GM12878 (cell line): ENCODE measurements around the gene OSBPL5.

Source experiments
- ATF7 ChIP-seq: fragments of 450-650 bp; IDR thresholded peaks from 2 replicates; pipeline ENCODE4 v1.6.1; 2016; ENCODE audit warnings: low read depth, mild to moderate bottlenecking
- ESRRA ChIP-seq: IDR thresholded peaks from 2 replicates; pipeline ENCODE4 v1.6.1; 2012; ENCODE audit warnings: mild to moderate bottlenecking, low read length, improper control_type of control experiment
- RAD51 ChIP-seq: fragments of 450-650 bp; IDR thresholded peaks from 2 replicates; pipeline ENCODE4 v1.6.1; 2016; ENCODE audit warnings: moderate library complexity, mild to moderate bottlenecking, inconsistent platforms
- SIN3A ChIP-seq: IDR thresholded peaks from 2 replicates; pipeline ENCODE4 v1.6.1; 2012; ENCODE audit warnings: low read depth, low read length, improper control_type of control experiment
- SREBF1 ChIP-seq: IDR thresholded peaks from 2 replicates; pipeline ENCODE4 v1.6.1; 2012; ENCODE audit warnings: mild to moderate bottlenecking, low read length
- STAT1 ChIP-seq: fragments of 450-650 bp; conservative IDR thresholded peaks from 2 replicates; pipeline ENCODE4 v1.6.1; 2014; ENCODE audit warnings: antibody characterized with exemption, mild to moderate bottlenecking
- TCF12 ChIP-seq: IDR thresholded peaks from 2 replicates; pipeline ENCODE4 v1.6.1; 2011; ENCODE audit warnings: low read depth, mild to moderate bottlenecking, low read length
- TF ChIP-seq, protein P1 (sequence below): IDR thresholded peaks from 2 replicates; pipeline ENCODE4 v1.6.1; 2011; ENCODE audit warnings: low read depth, low read length, improper control_type of control experiment, borderline replicate concordance
- TF ChIP-seq, protein P2 (sequence below): fragments of 150-350 bp; IDR thresholded peaks from 2 replicates; pipeline ENCODE4 v1.6.1; 2016; ENCODE audit warnings: low read depth, low read length
- TF ChIP-seq, protein P3 (sequence below), 3 experiments: IDR thresholded peaks in 2 of 3; conservative IDR thresholded peaks in 1 of 3; 2 replicates each; pipeline ENCODE4 v1.5.1; 2011; ENCODE audit warnings: low read depth in 3 of 3, low read length in 3 of 3, mild to moderate bottlenecking in 3 of 3, control low read depth in 2 of 3, moderate library complexity in 2 of 3, inconsistent platforms in 1 of 3, mixed read lengths in 1 of 3; ENCODE audit not compliant: control insufficient read depth in 2 of 3, insufficient read depth in 1 of 3; ENCODE audit errors: extremely low read depth in 1 of 3
- TF ChIP-seq, protein P4 (sequence below): IDR thresholded peaks from 2 replicates; pipeline ENCODE4 v1.6.1; 2012; ENCODE audit warnings: low read depth, low read length, improper control_type of control experiment
- TF ChIP-seq, protein P5 (sequence below): fragments of 450-650 bp; IDR thresholded peaks from 2 replicates; pipeline ENCODE4 v1.6.1; 2017; ENCODE audit warnings: mild to moderate bottlenecking, moderate library complexity

DNA sequence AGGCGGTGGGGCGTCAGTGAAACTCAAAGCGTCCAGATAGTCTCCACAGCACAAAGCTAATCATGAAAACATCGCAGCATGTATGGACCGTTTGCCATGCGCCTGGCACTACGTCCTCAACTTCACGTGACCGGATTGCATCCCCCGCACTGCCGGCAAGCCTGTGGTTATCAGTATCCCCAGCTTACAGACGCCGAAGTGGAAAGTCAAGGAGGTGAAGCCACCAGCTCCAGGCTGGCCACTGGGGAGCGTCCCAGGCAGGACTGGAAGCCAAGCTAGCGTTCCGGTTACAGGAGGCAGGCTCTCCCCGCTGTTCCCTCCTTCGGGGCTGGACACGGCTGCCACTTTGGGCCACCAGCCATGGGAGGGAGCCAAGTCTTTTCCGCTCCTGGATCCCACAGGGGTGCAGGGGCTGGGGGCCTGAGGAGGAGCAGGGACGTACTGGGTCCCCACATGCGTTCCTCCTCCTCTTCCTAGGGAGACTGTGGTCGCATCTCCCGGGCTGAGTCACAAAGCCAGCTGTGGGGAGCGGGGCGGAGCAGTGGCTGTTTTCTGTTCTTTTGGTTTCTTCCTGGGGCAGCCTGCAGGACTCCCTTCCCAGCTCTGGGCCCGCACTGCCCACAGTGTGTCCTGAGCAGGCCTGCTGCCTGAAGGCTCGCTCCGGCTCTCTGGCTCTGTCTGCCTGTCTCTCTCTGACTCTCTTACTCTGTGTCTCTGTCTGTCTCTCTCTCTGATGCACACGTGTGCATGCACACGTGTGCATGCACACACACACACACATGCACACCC lies 4.3 kb upstream of the OSBPL5 start:
- TF ChIP-seq, protein P1, sequence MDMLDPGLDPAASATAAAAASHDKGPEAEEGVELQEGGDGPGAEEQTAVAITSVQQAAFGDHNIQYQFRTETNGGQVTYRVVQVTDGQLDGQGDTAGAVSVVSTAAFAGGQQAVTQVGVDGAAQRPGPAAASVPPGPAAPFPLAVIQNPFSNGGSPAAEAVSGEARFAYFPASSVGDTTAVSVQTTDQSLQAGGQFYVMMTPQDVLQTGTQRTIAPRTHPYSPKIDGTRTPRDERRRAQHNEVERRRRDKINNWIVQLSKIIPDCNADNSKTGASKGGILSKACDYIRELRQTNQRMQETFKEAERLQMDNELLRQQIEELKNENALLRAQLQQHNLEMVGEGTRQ, result no peak
- TF ChIP-seq RAD51 (no peak), ESRRA (no peak), ATF7 (no peak), SREBF1 (no peak), STAT1 (no peak), TCF12 (no peak), SIN3A (no peak)
- TF ChIP-seq, protein P2, sequence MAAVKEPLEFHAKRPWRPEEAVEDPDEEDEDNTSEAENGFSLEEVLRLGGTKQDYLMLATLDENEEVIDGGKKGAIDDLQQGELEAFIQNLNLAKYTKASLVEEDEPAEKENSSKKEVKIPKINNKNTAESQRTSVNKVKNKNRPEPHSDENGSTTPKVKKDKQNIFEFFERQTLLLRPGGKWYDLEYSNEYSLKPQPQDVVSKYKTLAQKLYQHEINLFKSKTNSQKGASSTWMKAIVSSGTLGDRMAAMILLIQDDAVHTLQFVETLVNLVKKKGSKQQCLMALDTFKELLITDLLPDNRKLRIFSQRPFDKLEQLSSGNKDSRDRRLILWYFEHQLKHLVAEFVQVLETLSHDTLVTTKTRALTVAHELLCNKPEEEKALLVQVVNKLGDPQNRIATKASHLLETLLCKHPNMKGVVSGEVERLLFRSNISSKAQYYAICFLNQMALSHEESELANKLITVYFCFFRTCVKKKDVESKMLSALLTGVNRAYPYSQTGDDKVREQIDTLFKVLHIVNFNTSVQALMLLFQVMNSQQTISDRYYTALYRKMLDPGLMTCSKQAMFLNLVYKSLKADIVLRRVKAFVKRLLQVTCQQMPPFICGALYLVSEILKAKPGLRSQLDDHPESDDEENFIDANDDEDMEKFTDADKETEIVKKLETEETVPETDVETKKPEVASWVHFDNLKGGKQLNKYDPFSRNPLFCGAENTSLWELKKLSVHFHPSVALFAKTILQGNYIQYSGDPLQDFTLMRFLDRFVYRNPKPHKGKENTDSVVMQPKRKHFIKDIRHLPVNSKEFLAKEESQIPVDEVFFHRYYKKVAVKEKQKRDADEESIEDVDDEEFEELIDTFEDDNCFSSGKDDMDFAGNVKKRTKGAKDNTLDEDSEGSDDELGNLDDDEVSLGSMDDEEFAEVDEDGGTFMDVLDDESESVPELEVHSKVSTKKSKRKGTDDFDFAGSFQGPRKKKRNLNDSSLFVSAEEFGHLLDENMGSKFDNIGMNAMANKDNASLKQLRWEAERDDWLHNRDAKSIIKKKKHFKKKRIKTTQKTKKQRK, result no peak
- TF ChIP-seq, protein P3, sequence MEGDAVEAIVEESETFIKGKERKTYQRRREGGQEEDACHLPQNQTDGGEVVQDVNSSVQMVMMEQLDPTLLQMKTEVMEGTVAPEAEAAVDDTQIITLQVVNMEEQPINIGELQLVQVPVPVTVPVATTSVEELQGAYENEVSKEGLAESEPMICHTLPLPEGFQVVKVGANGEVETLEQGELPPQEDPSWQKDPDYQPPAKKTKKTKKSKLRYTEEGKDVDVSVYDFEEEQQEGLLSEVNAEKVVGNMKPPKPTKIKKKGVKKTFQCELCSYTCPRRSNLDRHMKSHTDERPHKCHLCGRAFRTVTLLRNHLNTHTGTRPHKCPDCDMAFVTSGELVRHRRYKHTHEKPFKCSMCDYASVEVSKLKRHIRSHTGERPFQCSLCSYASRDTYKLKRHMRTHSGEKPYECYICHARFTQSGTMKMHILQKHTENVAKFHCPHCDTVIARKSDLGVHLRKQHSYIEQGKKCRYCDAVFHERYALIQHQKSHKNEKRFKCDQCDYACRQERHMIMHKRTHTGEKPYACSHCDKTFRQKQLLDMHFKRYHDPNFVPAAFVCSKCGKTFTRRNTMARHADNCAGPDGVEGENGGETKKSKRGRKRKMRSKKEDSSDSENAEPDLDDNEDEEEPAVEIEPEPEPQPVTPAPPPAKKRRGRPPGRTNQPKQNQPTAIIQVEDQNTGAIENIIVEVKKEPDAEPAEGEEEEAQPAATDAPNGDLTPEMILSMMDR (IDR thresholded peaks at IDR 0.05 in 2 of 3, conservative IDR thresholded peaks at IDR 0.05 in 1 of 3; ENCODE audit: control insufficient read depth in 2 of 3, extremely low read depth in 1 of 3, insufficient read depth in 1 of 3, low read depth in 3 of 3, low read length in 3 of 3), result no peak
- TF ChIP-seq, protein P4, sequence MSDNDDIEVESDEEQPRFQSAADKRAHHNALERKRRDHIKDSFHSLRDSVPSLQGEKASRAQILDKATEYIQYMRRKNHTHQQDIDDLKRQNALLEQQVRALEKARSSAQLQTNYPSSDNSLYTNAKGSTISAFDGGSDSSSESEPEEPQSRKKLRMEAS, result no peak
- TF ChIP-seq, protein P5, sequence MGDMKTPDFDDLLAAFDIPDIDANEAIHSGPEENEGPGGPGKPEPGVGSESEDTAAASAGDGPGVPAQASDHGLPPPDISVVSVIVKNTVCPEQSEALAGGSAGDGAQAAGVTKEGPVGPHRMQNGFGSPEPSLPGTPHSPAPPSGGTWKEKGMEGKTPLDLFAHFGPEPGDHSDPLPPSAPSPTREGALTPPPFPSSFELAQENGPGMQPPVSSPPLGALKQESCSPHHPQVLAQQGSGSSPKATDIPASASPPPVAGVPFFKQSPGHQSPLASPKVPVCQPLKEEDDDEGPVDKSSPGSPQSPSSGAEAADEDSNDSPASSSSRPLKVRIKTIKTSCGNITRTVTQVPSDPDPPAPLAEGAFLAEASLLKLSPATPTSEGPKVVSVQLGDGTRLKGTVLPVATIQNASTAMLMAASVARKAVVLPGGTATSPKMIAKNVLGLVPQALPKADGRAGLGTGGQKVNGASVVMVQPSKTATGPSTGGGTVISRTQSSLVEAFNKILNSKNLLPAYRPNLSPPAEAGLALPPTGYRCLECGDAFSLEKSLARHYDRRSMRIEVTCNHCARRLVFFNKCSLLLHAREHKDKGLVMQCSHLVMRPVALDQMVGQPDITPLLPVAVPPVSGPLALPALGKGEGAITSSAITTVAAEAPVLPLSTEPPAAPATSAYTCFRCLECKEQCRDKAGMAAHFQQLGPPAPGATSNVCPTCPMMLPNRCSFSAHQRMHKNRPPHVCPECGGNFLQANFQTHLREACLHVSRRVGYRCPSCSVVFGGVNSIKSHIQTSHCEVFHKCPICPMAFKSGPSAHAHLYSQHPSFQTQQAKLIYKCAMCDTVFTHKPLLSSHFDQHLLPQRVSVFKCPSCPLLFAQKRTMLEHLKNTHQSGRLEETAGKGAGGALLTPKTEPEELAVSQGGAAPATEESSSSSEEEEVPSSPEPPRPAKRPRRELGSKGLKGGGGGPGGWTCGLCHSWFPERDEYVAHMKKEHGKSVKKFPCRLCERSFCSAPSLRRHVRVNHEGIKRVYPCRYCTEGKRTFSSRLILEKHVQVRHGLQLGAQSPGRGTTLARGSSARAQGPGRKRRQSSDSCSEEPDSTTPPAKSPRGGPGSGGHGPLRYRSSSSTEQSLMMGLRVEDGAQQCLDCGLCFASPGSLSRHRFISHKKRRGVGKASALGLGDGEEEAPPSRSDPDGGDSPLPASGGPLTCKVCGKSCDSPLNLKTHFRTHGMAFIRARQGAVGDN, result no peak
